H1 (cell line): ENCODE data around the gene EFHD1. TPM values are rescaled to one million over a fixed set of nuclear protein-coding genes. Genes with fewer than 3 reads are reported as not detected.

Source experiments
- CTCF ChIA-PET: fragments of 300-600 bp; sonication (Branson Sonifier 250); formaldehyde crosslinking; loops from one replicate; lab custom pipeline; 2021; ENCODE audit not compliant: partially characterized antibody; lab: Charles Lee
- POLR2A ChIA-PET: fragments of 300-600 bp; sonication (Branson Sonifier 250); formaldehyde crosslinking; loops from one replicate; lab custom pipeline; 2021; ENCODE audit warnings: inconsistent platforms; ENCODE audit not compliant: partially characterized antibody; lab: Charles Lee
- DNase-seq, 2 experiments: peaks; one replicate each; pipeline versions ENCODE4 v3.0.0 to v3.0.0-alpha.2; 2010 to 2022; ENCODE audit warnings: low spot score in 2 of 2, low read depth in 1 of 2, mixed read lengths in 1 of 2
- FAIRE-seq: peaks from 2 replicates; lab custom pipeline; 2011; peaks lifted over from hg19 to GRCh38; lab: Jason Lieb, UNC
- H2AFZ ChIP-seq: 2 replicates; pipeline ENCODE4 v1.8.1; 2012; ENCODE audit warnings: low read length, inconsistent platforms
- H2AK5ac ChIP-seq: 2 replicates; pipeline ENCODE4 v1.6.1; 2013; ENCODE audit warnings: low read depth, low read length
- H2BK120ac ChIP-seq: replicated peaks from 2 replicates; pipeline ENCODE3; 2013; ENCODE audit warnings: low read depth, low read length, inconsistent platforms
- H2BK12ac ChIP-seq: 2 replicates; pipeline ENCODE4 v1.6.1; 2013; ENCODE audit warnings: low read depth, low read length
- H2BK15ac ChIP-seq: 2 replicates; pipeline ENCODE4 v1.6.1; 2013; ENCODE audit warnings: low read length
- H2BK20ac ChIP-seq: 2 replicates; pipeline ENCODE4 v1.6.1; 2013; ENCODE audit warnings: low read length
- H2BK5ac ChIP-seq: 2 replicates; pipeline ENCODE4 v1.6.1; 2013; ENCODE audit warnings: low read depth, low read length
- H3K14ac ChIP-seq: 2 replicates; pipeline ENCODE4 v1.6.1; 2013; ENCODE audit warnings: inconsistent platforms; ENCODE audit not compliant: insufficient read length
- H3K18ac ChIP-seq: 2 replicates; pipeline ENCODE4 v1.6.1; 2013; ENCODE audit warnings: low read length; ENCODE audit errors: extremely low read depth
- H3K23ac ChIP-seq: 2 replicates; pipeline ENCODE4 v1.6.1; 2013; ENCODE audit warnings: inconsistent platforms; ENCODE audit not compliant: insufficient read length
- H3K23me2 ChIP-seq: 2 replicates; pipeline ENCODE4 v1.6.1; 2013; ENCODE audit warnings: low read depth, low read length
- H3K27ac ChIP-seq: 2 replicates; pipeline ENCODE4 v1.6.1; 2011; ENCODE audit warnings: low read depth, low read length, inconsistent platforms
- H3K27me3 ChIP-seq, 4 experiments: replicated peaks in 1 of 4; 1 replicate in 1 of 4; 2 replicates in 3 of 4; pipeline versions ENCODE4 v1.6.1 to v1.8.1; 2011 to 2013; ENCODE audit warnings: low read length in 3 of 4, mild to moderate bottlenecking in 3 of 4, inconsistent platforms in 2 of 4, mixed read lengths in 2 of 4, moderate library complexity in 1 of 4; ENCODE audit not compliant: control insufficient read depth in 3 of 4, insufficient read depth in 3 of 4; ENCODE audit errors: extremely low read depth in 1 of 4
- H3K36me3 ChIP-seq, 4 experiments: 2 replicates each; pipeline versions ENCODE4 v1.6.1 to v1.8.1; 2011 to 2013; ENCODE audit warnings: mild to moderate bottlenecking in 4 of 4, low read length in 3 of 4, moderate library complexity in 2 of 4, control low read depth in 1 of 4, inconsistent platforms in 1 of 4; ENCODE audit not compliant: insufficient read depth in 4 of 4, control insufficient read depth in 2 of 4
- H3K4ac ChIP-seq: replicated peaks from 2 replicates; pipeline ENCODE3; 2013; ENCODE audit warnings: low read length, low read depth, mixed read lengths, inconsistent platforms; ENCODE audit not compliant: insufficient read length
- H3K4me1 ChIP-seq, 4 experiments: replicated peaks in 1 of 4; 1 replicate in 1 of 4; 2 replicates in 3 of 4; pipeline versions ENCODE4 v1.6.1 to v1.8.1; 2011 to 2013; ENCODE audit warnings: low read length in 3 of 4, inconsistent platforms in 2 of 4, mixed read lengths in 1 of 4; ENCODE audit not compliant: insufficient read depth in 4 of 4, control insufficient read depth in 3 of 4
- H3K4me2 ChIP-seq, 2 experiments: 2 replicates each; pipeline versions ENCODE4 v1.6.1 to v1.8.1; 2011 to 2013; ENCODE audit warnings: low read depth in 2 of 2, low read length in 2 of 2, control low read depth in 1 of 2, inconsistent platforms in 1 of 2, mild to moderate bottlenecking in 1 of 2; ENCODE audit not compliant: insufficient read depth in 1 of 2
- H3K4me3 ChIP-seq, 4 experiments: fragments of 200-600, 300-600 bp in 1 of 4; sonication (generic), shearing (Covaris generic), sonication (Bioruptor Twin) in 1 of 4; 2 replicates each; pipeline versions ENCODE4 v1.5.1 to v1.8.1; 2011 to 2016; ENCODE audit warnings: low read length in 4 of 4, low read depth in 3 of 4, control low read depth in 2 of 4, inconsistent platforms in 2 of 4, mild to moderate bottlenecking in 2 of 4, mixed read lengths in 1 of 4, moderate library complexity in 1 of 4; ENCODE audit not compliant: insufficient read depth in 2 of 4; ENCODE audit errors: extremely low read depth in 1 of 4
- H3K56ac ChIP-seq: replicated peaks from 2 replicates; pipeline ENCODE3; 2013; ENCODE audit warnings: low read depth, mild to moderate bottlenecking, mixed read lengths, low read length, inconsistent platforms; ENCODE audit not compliant: insufficient read length
- H3K79me1 ChIP-seq: 2 replicates; pipeline ENCODE4 v1.6.1; 2013; ENCODE audit warnings: low read depth, low read length, control low read depth
- H3K79me2 ChIP-seq, 2 experiments: 2 replicates each; pipeline versions ENCODE4 v1.6.1 to v1.8.1; 2012 to 2013; ENCODE audit warnings: low read length in 2 of 2, mild to moderate bottlenecking in 2 of 2, inconsistent platforms in 1 of 2; ENCODE audit not compliant: insufficient read depth in 2 of 2, control insufficient read depth in 1 of 2
- H3K9ac ChIP-seq, 4 experiments: replicated peaks in 1 of 4; 1 replicate in 1 of 4; 2 replicates in 3 of 4; pipeline versions ENCODE4 v1.6.1 to v1.8.1; 2011 to 2013; ENCODE audit warnings: low read depth in 3 of 4, low read length in 3 of 4, control low read depth in 2 of 4, mild to moderate bottlenecking in 2 of 4, moderate library complexity in 2 of 4, inconsistent platforms in 1 of 4; ENCODE audit errors: extremely low read depth in 1 of 4
- H3K9me3 ChIP-seq, 2 experiments: 2 replicates each; pipeline versions ENCODE4 v1.6.1 to v1.8.1; 2012 to 2013; ENCODE audit warnings: mild to moderate bottlenecking in 2 of 2, moderate library complexity in 2 of 2, control low read depth in 1 of 2, inconsistent platforms in 1 of 2, low read depth in 1 of 2, low read length in 1 of 2, mixed read lengths in 1 of 2; ENCODE audit not compliant: insufficient read depth in 2 of 2
- H4K20me1 ChIP-seq, 2 experiments: replicated peaks in 1 of 2; 2 replicates each; pipeline versions ENCODE3 to v1.8.1; 2011 to 2013; ENCODE audit warnings: inconsistent platforms in 2 of 2, low read length in 2 of 2, mild to moderate bottlenecking in 1 of 2; ENCODE audit not compliant: insufficient read depth in 2 of 2, control insufficient read depth in 1 of 2
- H4K5ac ChIP-seq: 2 replicates; pipeline ENCODE4 v1.6.1; 2013; ENCODE audit warnings: low read length, low read depth, mixed read lengths, inconsistent platforms; ENCODE audit not compliant: insufficient read length
- H4K8ac ChIP-seq: 2 replicates; pipeline ENCODE4 v1.8.0; 2013; ENCODE audit warnings: mild to moderate bottlenecking, moderate library complexity, low read length, inconsistent platforms; ENCODE audit not compliant: insufficient read depth; ENCODE audit errors: extremely low read depth
- H4K91ac ChIP-seq: replicated peaks from 2 replicates; pipeline ENCODE3; 2013; ENCODE audit warnings: low read length, mixed read lengths, inconsistent platforms; ENCODE audit not compliant: insufficient read length
- BCL11A ChIP-seq, 2 experiments: IDR thresholded peaks; one replicate each; pipeline ENCODE4 v1.6.1; 2011; ENCODE audit warnings: low read depth in 2 of 2, low read length in 2 of 2, mild to moderate bottlenecking in 2 of 2
- HDAC6 ChIP-seq: IDR thresholded peaks from one replicate; pipeline ENCODE4 v1.7.1; 2012; ENCODE audit warnings: low read depth, mild to moderate bottlenecking, inconsistent platforms, low read length, moderate library complexity
- KDM4A ChIP-seq: IDR thresholded peaks from one replicate; pipeline ENCODE4 v1.7.1; 2012; ENCODE audit warnings: low read depth, mild to moderate bottlenecking, moderate library complexity, low read length, inconsistent platforms; ENCODE audit not compliant: severe bottlenecking
- MAFK ChIP-seq: IDR thresholded peaks from 2 replicates; pipeline ENCODE4 v1.6.1; 2012; ENCODE audit warnings: low read depth, mild to moderate bottlenecking, improper control_type of control experiment, low read length
- POLR2A ChIP-seq, 2 experiments: IDR thresholded peaks; 1 replicate in 1 of 2; 2 replicates in 1 of 2; pipeline ENCODE4 v1.6.1; 2011; ENCODE audit warnings: low read depth in 2 of 2, low read length in 2 of 2, mild to moderate bottlenecking in 2 of 2; ENCODE audit errors: control extremely low read depth in 1 of 2
- TCF12 ChIP-seq: IDR thresholded peaks from 2 replicates; pipeline ENCODE4 v1.6.1; 2011; ENCODE audit warnings: low read depth, mild to moderate bottlenecking, low read length
- WGBS, 2 experiments: shearing (Covaris generic) in 1 of 2; methylation state at CpG; one replicate each; pipeline versions ENCODE4 v1.1.6 to v1.1.7; 2013 to 2015; ENCODE audit warnings: low lambda C conversion rate in 2 of 2, mixed read lengths in 2 of 2, inconsistent platforms in 1 of 2, low coverage in 1 of 2, missing lambda C conversion rate in 1 of 2; ENCODE audit not compliant: insufficient replicate concordance in 2 of 2, insufficient coverage in 1 of 2, insufficient read length in 1 of 2; ENCODE audit errors: extremely low coverage in 1 of 2, missing lambda C conversion rate in 1 of 2; 5-methylcytosine and 5-hydroxymethylcytosine counted together
- polyA plus RNA-seq, 7 experiments: library from polyadenylated mRNA; depleted of rRNA in 3 of 7; stranded (reverse) in 5 of 7; unstranded in 2 of 7; fragments of >200 nt in 5 of 7; fragments of 200-250 nt in 2 of 7; gene quantifications; 1 replicate in 5 of 7; 2 replicates in 1 of 7; 4 replicates in 1 of 7; pipeline versions ENCODE4 v1.2.1 to v1.2.3, GENCODE V29; 2011 to 2013; ENCODE audit warnings: missing spikeins in 2 of 7, mixed read lengths in 2 of 7
- total RNA-seq: library from RNA; stranded (reverse); fragmentation: NEBNext Ultra II Directional; extraction: Animal tissue kit (Norgen Biotek cat#: 25700); gene quantifications from 2 replicates; pipeline ENCODE4 v1.2.1, GENCODE V29; 2021

Gene EFHD1
- total and polyA plus RNA-seq, 2 of the 8 experiments (the other 6 are each of a cell fraction or from before 2014, with no cell fraction given), result 3.4 to 4.5 TPM

DNA sequence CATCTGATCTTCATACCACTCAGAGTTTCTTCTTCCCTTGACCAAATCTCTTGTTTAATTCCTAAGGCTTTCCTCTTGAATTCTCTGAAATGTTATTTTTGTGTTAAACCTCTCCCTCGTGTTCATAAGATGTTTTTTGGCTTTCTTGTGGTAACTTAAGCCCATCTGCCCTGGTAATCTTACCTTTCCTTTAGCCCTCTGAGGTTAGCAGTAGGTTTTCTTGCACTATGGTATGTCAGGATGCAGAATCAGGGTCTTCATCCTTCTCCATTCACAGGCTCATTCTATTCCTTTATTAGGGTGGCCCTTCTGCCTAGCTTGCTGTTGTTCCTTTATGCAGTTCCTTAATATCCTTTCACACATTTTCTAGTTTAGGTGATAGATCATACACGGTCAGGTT lies 87.9 kb downstream of the EFHD1 start:
- DNase-seq, result no peak
- ChIA-PET CTCF (no interaction called here), POLR2A (no interaction called here)
- Histone ChIP-seq H2BK5ac (no peak overlapping the region), H2BK120ac (no peak overlapping the region), H3K14ac (no peak overlapping the region), H3K27ac (no peak overlapping the region), H3K9me3 (no peaks in the 10 kb centered on the region), H3K56ac (no peak overlapping the region), H3K4me3 (no peak overlapping the region), H2BK15ac (no peak overlapping the region), H3K27me3 (no peaks in the 10 kb centered on the region), H4K8ac (no peak overlapping the region), H3K23me2 (no peaks in the 10 kb centered on the region), H3K4me2 (no peak overlapping the region), H2BK20ac (no peak overlapping the region), H3K23ac (no peak overlapping the region), H4K91ac (no peak overlapping the region), H3K9ac (no peak overlapping the region), H2AFZ (no peak overlapping the region), H3K4ac (no peak overlapping the region), H3K18ac (no peak overlapping the region), H4K5ac (no peak overlapping the region), H3K79me1 (peaks cover 5% of the 10 kb centered on the region), H3K4me1 (no peaks in the 10 kb centered on the region), H2AK5ac (no peak overlapping the region), H3K36me3 (peaks cover 0 to 29% (median 4%) of the 10 kb centered on the region in 4 experiments; a peak in 3 of 8 replicates), H3K79me2 (peaks cover 0 to 72% of the 10 kb centered on the region in 2 experiments; a peak in 2 of 4 replicates), H4K20me1 (peaks cover 3 to 14% of the 10 kb centered on the region in 2 experiments), H2BK12ac (no peak overlapping the region)
- no peak for FAIRE-seq
- WGBS, 2 experiments, result 73% methylated on average over 2 of the region's 2 CpGs; no CpG with 5 or more reads in 1 of the 2 experiments
- TF ChIP-seq HDAC6 (no peak), KDM4A (no peak), POLR2A (IDR thresholded peaks at IDR 0.05; ENCODE audit: control extremely low read depth in 1 of 2, low read depth in 2 of 2, low read length in 2 of 2) (no peak), TCF12 (no peak), BCL11A (IDR thresholded peaks at IDR 0.05; ENCODE audit: low read depth in 2 of 2, low read length in 2 of 2) (no peak), MAFK (no peak)
